K562 (cell line): ENCODE data around the gene AQP6. TPM values are rescaled to one million over a fixed set of nuclear protein-coding genes. Genes with fewer than 3 reads are reported as not detected.

Experiments used
- CC2D1A ChIP-seq: fragments of 450-650 bp; IDR thresholded peaks from 2 replicates; pipeline ENCODE4 v1.6.1; 2017; ENCODE audit warnings: mild to moderate bottlenecking
- FOXP4 ChIP-seq: sonication (generic); formaldehyde crosslinking; IDR thresholded peaks from 2 replicates; pipeline ENCODE4 v1.8.0; 2022; ENCODE audit warnings: mild to moderate bottlenecking, missing genetic modification reagents, borderline replicate concordance
- HNRNPL ChIP-seq: fragments of 200-400 bp; formaldehyde crosslinking; IDR thresholded peaks from 2 replicates; pipeline ENCODE4 v1.6.1; 2017; ENCODE audit warnings: low read depth, mild to moderate bottlenecking, low read length
- KDM4B ChIP-seq, 2 experiments: fragments of 450-650 bp in 1 of 2; sonication (generic) in 1 of 2; IDR thresholded peaks; 2 replicates each; pipeline ENCODE4 v1.6.1; 2016 to 2017; ENCODE audit warnings: borderline replicate concordance in 2 of 2, antibody characterized with exemption in 1 of 2, low read depth in 1 of 2, mild to moderate bottlenecking in 1 of 2
- NR1H2 ChIP-seq: sonication (generic); formaldehyde crosslinking; IDR thresholded peaks from 2 replicates; pipeline ENCODE4 v1.4.0; 2020; ENCODE audit warnings: mild to moderate bottlenecking, missing genetic modification reagents
- SIRT6 ChIP-seq: IDR thresholded peaks from one replicate; pipeline ENCODE4 v1.6.1; 2012; ENCODE audit warnings: low read depth, mild to moderate bottlenecking, control low read depth, inconsistent platforms, low read length, moderate library complexity
- ZNF121 ChIP-seq: sonication (generic); formaldehyde crosslinking; conservative IDR thresholded peaks from 2 replicates; pipeline ENCODE4 v1.8.0; 2022; ENCODE audit warnings: missing genetic modification reagents
- ZNF311 ChIP-seq: fragments of 250-450 bp; sonication (Bioruptor Pico); IDR thresholded peaks from 2 replicates; pipeline ENCODE4 v1.4.0; 2020; ENCODE audit warnings: mild to moderate bottlenecking, moderate library complexity
- polyA plus RNA-seq, 8 experiments: library from polyadenylated mRNA; depleted of rRNA in 4 of 8; stranded (reverse) in 5 of 8; unstranded in 3 of 8; fragments of >200 nt; fragmentation: Nextera tagmentation in 2 of 8; fragmentation: Illumina TruSeq in 1 of 8; extraction: Ambion mirVana in 2 of 8; extraction: Trizol in 1 of 8; gene quantifications; 2 replicates each; pipeline versions ENCODE4 v1.2.1 to v1.2.3, GENCODE V29; 2011 to 2014; ENCODE audit warnings: inconsistent platforms in 1 of 8, missing spikeins in 1 of 8
- total RNA-seq, 7 experiments: library from RNA; depleted of rRNA in 6 of 7; stranded (reverse); fragments of >200 nt in 6 of 7; fragmentation: Illumina TruSeq in 2 of 7; extraction: Trizol in 2 of 7; gene quantifications; 2 replicates each; pipeline versions ENCODE4 v1.2.1 to v1.2.3, GENCODE V29; 2011 to 2021; ENCODE audit warnings: low replicate concordance in 1 of 7
- TF ChIP-seq, protein P1 (sequence below): fragments of 450-650 bp; conservative IDR thresholded peaks from 2 replicates; pipeline ENCODE4 v1.6.1; 2016; ENCODE audit warnings: missing genetic modification characterization, low read depth, mild to moderate bottlenecking, control low read depth, missing compliant biosample characterization

Gene AQP6
- total and polyA plus RNA-seq, 9 of the 15 experiments (the other 6 are each of a cell fraction or from before 2014, with no cell fraction given): 0.05 to 0.12 TPM; not detected in 7

DNA sequence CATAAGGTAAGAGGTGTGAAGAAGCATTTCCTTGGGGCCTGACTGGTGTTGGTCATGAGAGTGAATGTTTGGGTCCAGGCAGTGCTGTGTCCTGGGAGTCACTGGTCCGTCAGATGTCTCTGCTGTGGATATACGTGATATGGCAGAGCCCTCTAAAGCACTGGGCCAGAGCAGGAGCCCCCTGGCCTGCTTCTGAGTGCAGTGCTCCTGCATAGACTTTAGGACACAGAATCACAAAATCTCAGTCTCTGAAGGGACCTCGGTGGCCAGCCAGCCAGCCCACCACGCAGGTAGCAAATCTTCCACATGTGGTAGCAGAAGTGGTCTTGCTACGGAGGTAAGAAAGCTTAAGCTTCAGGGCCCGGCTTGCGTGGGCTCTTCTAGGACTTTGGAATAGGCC is 40.7 kb upstream of the AQP6 start (continued):
- TF ChIP-seq, protein P1, sequence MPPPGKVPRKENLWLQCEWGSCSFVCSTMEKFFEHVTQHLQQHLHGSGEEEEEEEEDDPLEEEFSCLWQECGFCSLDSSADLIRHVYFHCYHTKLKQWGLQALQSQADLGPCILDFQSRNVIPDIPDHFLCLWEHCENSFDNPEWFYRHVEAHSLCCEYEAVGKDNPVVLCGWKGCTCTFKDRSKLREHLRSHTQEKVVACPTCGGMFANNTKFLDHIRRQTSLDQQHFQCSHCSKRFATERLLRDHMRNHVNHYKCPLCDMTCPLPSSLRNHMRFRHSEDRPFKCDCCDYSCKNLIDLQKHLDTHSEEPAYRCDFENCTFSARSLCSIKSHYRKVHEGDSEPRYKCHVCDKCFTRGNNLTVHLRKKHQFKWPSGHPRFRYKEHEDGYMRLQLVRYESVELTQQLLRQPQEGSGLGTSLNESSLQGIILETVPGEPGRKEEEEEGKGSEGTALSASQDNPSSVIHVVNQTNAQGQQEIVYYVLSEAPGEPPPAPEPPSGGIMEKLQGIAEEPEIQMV (tag): no peak
- TF ChIP-seq SIRT6 (no peak), NR1H2 (CRISPR knock-in tag) (no peak), CC2D1A (no peak), KDM4B (IDR thresholded peaks at IDR 0.05; ENCODE audit: borderline replicate concordance in 2 of 2, low read depth in 1 of 2) (no peak), FOXP4 (CRISPR knock-in tag) (no peak), ZNF311 (CRISPR knock-in tag) (no peak), HNRNPL (no peak), ZNF121 (CRISPR knock-in tag) (no peak)
